IMR-90 (cell line): ENCODE results near the gene FOXQ1. TPM values are rescaled to one million over a fixed set of nuclear protein-coding genes. Genes with fewer than 3 reads are reported as not detected.

Experiments
- ATAC-seq: fragments of 200-7000 bp; cut with Tn5 transposase; 2 replicates; pipeline ENCODE4 v1.9.1; 2020; ENCODE audit warnings: low read depth, mild to moderate bottlenecking, moderate library complexity
- BruUV-seq: library from RNA; stranded (reverse); fragments of 400-500 nt; replicated peaks from 2 replicates; lab custom pipeline; 2021; lab: Mats Ljungman, UMichigan
- CTCF ChIA-PET: fragments of 300-600 bp; formaldehyde crosslinking; extraction: SDS; loops from one replicate; lab custom pipeline; 2021; ENCODE audit warnings: antibody characterized with exemption; lab: Yijun Ruan, JAX
- POLR2A ChIA-PET: fragments of 300-600 bp; sonication (Branson Sonifier 250); formaldehyde crosslinking; loops from one replicate; lab custom pipeline; 2022; ENCODE audit warnings: antibody characterized with exemption; ENCODE audit not compliant: unreplicated experiment; lab: Charles Lee
- DNase-seq: peaks from one replicate; pipeline ENCODE4 v3.0.0; 2013
- H2AFZ ChIP-seq: replicated peaks from 2 replicates; pipeline ENCODE3; 2013; ENCODE audit warnings: low read length, mild to moderate bottlenecking; ENCODE audit not compliant: poor library complexity
- H2AK5ac ChIP-seq: 2 replicates; pipeline ENCODE4 v1.6.1; 2013; ENCODE audit warnings: low read depth, low read length, inconsistent platforms
- H2AK9ac ChIP-seq: replicated peaks from 2 replicates; pipeline ENCODE3; 2013; ENCODE audit warnings: mild to moderate bottlenecking, low read depth, low read length, moderate library complexity; ENCODE audit not compliant: poor library complexity
- H2BK120ac ChIP-seq: 2 replicates; pipeline ENCODE4 v1.6.1; 2013; ENCODE audit warnings: low read depth, low read length, inconsistent platforms
- H2BK15ac ChIP-seq: 3 replicates; pipeline ENCODE4 v1.6.1; 2013; ENCODE audit warnings: low read depth, low read length, inconsistent platforms
- H2BK20ac ChIP-seq: 2 replicates; pipeline ENCODE4 v1.6.1; 2013; ENCODE audit warnings: low read depth, mild to moderate bottlenecking, inconsistent platforms, low read length, moderate library complexity
- H2BK5ac ChIP-seq: 2 replicates; pipeline ENCODE4 v1.6.1; 2013; ENCODE audit warnings: mild to moderate bottlenecking, low read depth, low read length, inconsistent platforms; ENCODE audit not compliant: poor library complexity, severe bottlenecking
- H3K14ac ChIP-seq: replicated peaks from 2 replicates; pipeline ENCODE4 v1.6.1; 2013; ENCODE audit warnings: low read depth, low read length, inconsistent platforms
- H3K18ac ChIP-seq: 2 replicates; pipeline ENCODE4 v1.6.1; 2013; ENCODE audit warnings: low read depth, low read length, control low read depth
- H3K23ac ChIP-seq: 2 replicates; pipeline ENCODE4 v1.6.1; 2013; ENCODE audit warnings: low read depth, low read length, inconsistent platforms
- H3K27ac ChIP-seq: 2 replicates; pipeline ENCODE4 v1.5.1; 2013; ENCODE audit warnings: mild to moderate bottlenecking, control low read depth, low read length; ENCODE audit not compliant: insufficient read depth
- H3K27me3 ChIP-seq: 2 replicates; pipeline ENCODE4 v1.6.1; 2013; ENCODE audit warnings: low read length; ENCODE audit not compliant: control insufficient read depth, insufficient read depth
- H3K36me3 ChIP-seq: 2 replicates; pipeline ENCODE4 v1.6.1; 2013; ENCODE audit warnings: low read length, mixed read lengths; ENCODE audit not compliant: control insufficient read depth, insufficient read depth
- H3K4ac ChIP-seq: 2 replicates; pipeline ENCODE4 v1.6.1; 2013; ENCODE audit warnings: low read depth, low read length, inconsistent platforms
- H3K4me1 ChIP-seq: 2 replicates; pipeline ENCODE4 v1.6.1; 2013; ENCODE audit warnings: low read length, mixed read lengths; ENCODE audit not compliant: control insufficient read depth, insufficient read depth
- H3K4me2 ChIP-seq: 2 replicates; pipeline ENCODE4 v1.6.1; 2013; ENCODE audit warnings: low read depth, mild to moderate bottlenecking, control low read depth, low read length, moderate library complexity
- H3K4me3 ChIP-seq: 2 replicates; pipeline ENCODE4 v1.5.1; 2013; ENCODE audit warnings: low read depth, mild to moderate bottlenecking, control low read depth, low read length, moderate library complexity; ENCODE audit not compliant: insufficient read depth
- H3K56ac ChIP-seq: 2 replicates; pipeline ENCODE4 v1.6.1; 2013; ENCODE audit warnings: low read length, inconsistent platforms; ENCODE audit not compliant: insufficient read depth; ENCODE audit errors: extremely low read depth
- H3K79me1 ChIP-seq, 2 experiments: 2 replicates each; pipeline ENCODE4 v1.6.1; 2013; ENCODE audit warnings: low read length in 2 of 2, inconsistent platforms in 1 of 2, low read depth in 1 of 2
- H3K9ac ChIP-seq: 2 replicates; pipeline ENCODE4 v1.6.1; 2013; ENCODE audit warnings: low read depth, low read length, control low read depth
- H3K9me1 ChIP-seq: 2 replicates; pipeline ENCODE4 v1.6.1; 2013; ENCODE audit warnings: low read length, inconsistent platforms; ENCODE audit not compliant: insufficient read depth
- H3K9me3 ChIP-seq: 2 replicates; pipeline ENCODE4 v1.6.1; 2013; ENCODE audit warnings: low read length; ENCODE audit not compliant: control insufficient read depth, insufficient read depth
- H4K20me1 ChIP-seq: 2 replicates; pipeline ENCODE4 v1.6.1; 2013; ENCODE audit warnings: low read length, inconsistent platforms; ENCODE audit not compliant: insufficient read depth
- H4K5ac ChIP-seq: 2 replicates; pipeline ENCODE4 v1.6.1; 2013; ENCODE audit warnings: mild to moderate bottlenecking, low read depth, low read length, control low read depth
- H4K8ac ChIP-seq, 2 experiments: 2 replicates each; pipeline ENCODE4 v1.6.1; 2013; ENCODE audit warnings: low read depth in 2 of 2, low read length in 2 of 2, control low read depth in 1 of 2, inconsistent platforms in 1 of 2
- H4K91ac ChIP-seq: 2 replicates; pipeline ENCODE4 v1.6.1; 2013; ENCODE audit warnings: low read depth, low read length, inconsistent platforms; ENCODE audit not compliant: insufficient read depth
- BHLHE40 ChIP-seq: fragments of 150-350 bp; IDR thresholded peaks from 2 replicates; pipeline ENCODE4 v1.6.1; 2016; ENCODE audit warnings: mild to moderate bottlenecking, low read depth, low read length
- CEBPB ChIP-seq: IDR thresholded peaks from 2 replicates; pipeline ENCODE4 v1.6.1; 2012; ENCODE audit warnings: low read depth, low read length, improper control_type of control experiment
- CTCF ChIP-seq: conservative IDR thresholded peaks from 2 replicates; pipeline ENCODE4 v1.5.1; 2012; ENCODE audit warnings: mild to moderate bottlenecking, low read depth, low read length, improper control_type of control experiment
- ELK1 ChIP-seq: fragments of 150-350 bp; IDR thresholded peaks from 2 replicates; pipeline ENCODE4 v1.6.1; 2016; ENCODE audit warnings: low read depth, mild to moderate bottlenecking, low read length, moderate library complexity, borderline replicate concordance
- WGBS, 2 experiments: methylation state at CpG; one replicate each; pipeline versions ENCODE4 v1.1.5 to v1.1.7; 2013; ENCODE audit warnings: missing lambda C conversion rate in 2 of 2; ENCODE audit not compliant: insufficient read length in 1 of 2; ENCODE audit errors: extremely low coverage in 2 of 2; 5-methylcytosine and 5-hydroxymethylcytosine counted together
- dilution Hi-C: fragments of 300-500 bp; cut with HindIII; formaldehyde crosslinking; loops from one replicate; pipeline ENCODE4 v1.14.3; 2018; ENCODE audit warnings: low sequenced_read_pairs; ENCODE audit not compliant: unreplicated experiment
- in situ Hi-C: fragments of 300-500 bp; cut with MboI; formaldehyde crosslinking; loops from 3 replicates; pipeline ENCODE4 v1.14.3; 2019; ENCODE audit warnings: low sequenced_read_pairs, inconsistent platforms, mixed read lengths
- intact Hi-C: fragments of 100-400 bp; cut with micrococcal nuclease; formaldehyde crosslinking; loops from 2 replicates; pipeline ENCODE4 v1.10.0; 2022
- polyA plus RNA-seq, 3 experiments: library from polyadenylated mRNA; depleted of rRNA; stranded (reverse); fragments of >200 nt; gene quantifications; 2 replicates each; pipeline ENCODE4 v1.2.3, GENCODE V29; 2012; ENCODE audit warnings: low replicate concordance in 1 of 3
- total RNA-seq: library from RNA; depleted of rRNA; stranded (reverse); fragments of >200 nt; gene quantifications from 2 replicates; pipeline ENCODE4 v1.2.3, GENCODE V29; 2012

Gene FOXQ1
- total and polyA plus RNA-seq, 2 of the 4 experiments (the other 2 are of a cell fraction), result not detected

- no TSS peak for BruUV-seq
- Histone ChIP-seq H3K4ac (peak overlapping the region; percentile 71), H3K18ac (peak overlapping the region; percentile 3; the same call in 1 of the 2 replicates), H2AK9ac (no peak overlapping the region), H4K8ac (peak overlapping the region; percentile 14 to 42; a peak in 3 of 4 replicates), H3K9me1 (peaks cover 10% of the 10 kb centered on the region), H2BK20ac (peak overlapping the region; percentile 72), H3K9me3 (no peaks in the 10 kb centered on the region), H2AK5ac (peak overlapping the region; percentile 40), H3K9ac (no peak overlapping the region), H3K27ac (peak overlapping the region; percentile 16), H3K56ac (peak overlapping the region; percentile 76), H3K4me1 (peaks cover 16% of the 10 kb centered on the region), H3K36me3 (no peaks in the 10 kb centered on the region), H4K20me1 (0 out of 2 replicates have a peak, but pooled peaks cover 3% of the 10 kb centered on the region), H2BK120ac (peak overlapping the region; percentile 92), H3K79me1 (no peaks in the 10 kb centered on the region), H3K23ac (peak overlapping the region; percentile 77; the same call in 1 of the 2 replicates), H4K5ac (peak overlapping the region; percentile 4; the same call in 1 of the 2 replicates), H2BK5ac (peak overlapping the region; percentile 83), H3K14ac (peak overlapping the region; percentile 67), H3K4me3 (no peak overlapping the region), H3K27me3 (peaks cover 2% of the 10 kb centered on the region; the same call in 1 of the 2 replicates), H4K91ac (peak overlapping the region; percentile 68), H3K4me2 (0 out of 2 replicates have a peak overlapping the region, but pooled peaks have one; percentile 9), H2BK15ac (peak overlapping the region; percentile 38; the same call in 1 of the 3 replicates), H2AFZ (peak overlapping the region; percentile 67)
- no peak for TF ChIP-seq BHLHE40
- no peak for TF ChIP-seq CEBPB
- TF ChIP-seq CTCF, result 0 out of 2 replicates have a peak, but pooled peaks have one; percentile 20
- TF ChIP-seq ELK1, result no peak
- ATAC-seq, result peak; percentile 16; the same call in 1 of the 2 replicates
- WGBS, 2 experiments, result no CpG with 5 or more reads among the region's 6 CpGs
- in situ Hi-C loops (no loop called here), dilution Hi-C loops (no loop called here), intact Hi-C loops (no loop called here)
- no peak for DNase-seq
- POLR2A ChIA-PET, result no interaction called here
- CTCF ChIA-PET, result no interaction called here
Observed at GRCh38 chr6:1285556-1285955, 26.3 kb upstream of the FOXQ1 start.
